CD1c-positive myeloid dendritic cell (primary cell): ENCODE measurements around the gene DSG4.
A peak's percentile ranks its signal among the peaks of the same experiment; 100 is the strongest.

Source experiments
- DNase-seq: peaks from one replicate; pipeline ENCODE4 v3.0.0-alpha.2; 2016; ENCODE audit errors: extremely low spot score

DSG4 gene

DNA sequence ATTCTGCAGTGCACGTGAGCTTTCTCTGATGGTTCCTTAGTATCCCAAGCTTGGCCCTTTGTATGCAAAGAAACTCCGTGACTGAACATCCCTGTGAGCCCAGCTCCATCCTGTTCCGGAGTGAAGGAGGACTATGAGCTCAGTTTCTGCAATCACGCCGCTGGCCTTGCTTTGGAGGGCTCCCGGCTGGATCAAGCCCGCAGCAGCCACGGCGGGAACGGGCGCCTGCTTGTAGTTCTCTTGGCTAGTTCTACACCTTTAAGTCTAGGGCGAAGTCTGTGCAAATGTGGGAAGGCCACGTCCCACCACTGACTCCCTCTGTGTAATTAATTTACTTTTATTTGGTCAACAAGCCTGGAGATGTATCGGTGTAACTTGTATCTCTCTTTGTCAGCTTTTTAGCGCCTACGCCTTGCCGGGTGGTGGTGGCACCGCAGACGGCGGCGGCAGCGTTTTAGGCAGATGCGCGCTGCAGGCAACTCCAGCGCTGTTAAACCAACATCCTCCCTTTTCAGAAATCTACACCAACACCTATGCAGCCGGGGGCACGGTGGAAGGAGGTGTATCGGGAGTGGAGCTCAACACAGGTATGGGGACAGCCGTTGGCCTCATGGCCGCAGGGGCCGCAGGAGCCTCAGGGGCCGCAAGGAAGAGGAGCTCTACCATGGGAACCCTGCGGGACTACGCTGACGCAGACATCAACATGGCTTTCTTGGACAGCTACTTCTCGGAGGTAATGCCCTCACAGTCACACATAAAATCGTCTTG, 34.3 kb downstream of the DSG4 start:
- no peak for DNase-seq

DNA sequence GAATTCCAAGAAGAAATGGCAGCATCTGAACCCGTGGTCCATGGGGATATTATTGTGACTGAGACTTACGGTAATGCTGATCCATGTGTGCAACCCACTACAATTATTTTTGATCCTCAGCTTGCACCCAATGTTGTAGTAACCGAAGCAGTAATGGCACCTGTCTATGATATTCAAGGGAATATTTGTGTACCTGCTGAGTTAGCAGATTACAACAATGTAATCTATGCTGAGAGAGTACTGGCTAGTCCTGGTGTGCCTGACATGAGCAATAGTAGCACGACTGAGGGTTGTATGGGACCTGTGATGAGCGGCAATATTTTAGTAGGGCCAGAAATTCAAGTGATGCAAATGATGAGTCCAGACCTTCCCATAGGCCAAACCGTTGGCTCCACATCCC, 36.6 kb downstream of the DSG4 start:
- DNase-seq, result no peak

DNA sequence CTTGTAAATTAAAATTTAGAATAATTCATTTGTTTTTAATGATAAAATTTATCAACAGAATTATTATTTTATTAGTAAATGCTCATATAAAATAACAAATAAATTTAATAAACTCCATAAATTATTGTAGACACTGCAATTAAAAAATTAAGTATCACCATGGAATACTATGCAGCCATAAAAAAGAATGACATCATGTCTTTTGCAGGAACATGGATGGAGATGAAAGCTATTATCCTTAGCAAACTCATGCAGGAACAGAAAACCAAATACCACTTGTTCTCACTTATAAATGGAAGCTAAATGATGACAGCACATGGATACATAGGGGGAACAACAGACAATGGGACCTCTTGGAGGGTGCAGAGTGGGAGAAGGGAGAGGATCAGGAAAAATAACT, 41.3 kb downstream of the DSG4 start:
- DNase-seq, result no peak

DNA sequence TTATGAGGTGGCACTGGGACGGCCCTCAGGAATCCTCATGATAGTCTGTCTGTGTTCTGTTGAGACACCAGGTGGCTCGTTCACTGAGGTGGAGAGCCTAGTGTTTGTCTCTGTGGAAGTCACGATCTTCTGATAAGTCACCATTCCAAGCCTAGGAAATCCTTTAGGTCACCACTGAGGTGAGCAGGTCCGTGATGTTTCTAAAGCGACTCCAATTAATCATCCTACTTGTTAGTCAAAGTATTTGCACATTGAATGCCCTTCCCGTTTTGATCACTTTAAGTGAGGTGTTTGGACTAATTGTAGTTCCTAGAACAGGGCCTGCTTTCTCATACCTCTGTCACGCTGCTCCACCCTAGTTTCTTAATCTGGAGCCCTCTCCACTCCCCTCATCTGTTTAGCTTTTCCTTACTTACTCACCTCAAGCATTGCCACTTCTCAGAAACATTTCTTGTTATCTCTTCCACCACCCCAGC, 42.9 kb downstream of the DSG4 start:
- no peak for DNase-seq

DNA sequence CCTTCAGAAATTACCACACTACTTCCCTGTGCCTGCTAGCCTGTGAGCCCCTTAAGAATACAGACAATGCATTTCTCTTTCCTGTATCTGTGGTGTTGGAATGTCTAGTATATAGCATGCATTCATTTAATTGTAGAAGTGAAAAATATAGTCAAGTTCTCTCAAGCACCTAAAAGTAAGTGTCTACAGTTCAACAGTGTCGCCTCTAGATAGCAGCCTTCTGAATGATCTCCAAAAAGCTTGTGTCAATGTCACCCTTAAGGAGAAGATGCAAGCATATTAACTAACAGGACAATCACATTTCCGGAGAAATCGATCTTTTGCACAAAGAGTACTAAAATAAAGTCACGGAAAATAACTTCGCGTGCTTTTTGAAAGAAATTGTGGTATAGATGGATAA, 43.5 kb downstream of the DSG4 start:
- no peak for DNase-seq

DNA sequence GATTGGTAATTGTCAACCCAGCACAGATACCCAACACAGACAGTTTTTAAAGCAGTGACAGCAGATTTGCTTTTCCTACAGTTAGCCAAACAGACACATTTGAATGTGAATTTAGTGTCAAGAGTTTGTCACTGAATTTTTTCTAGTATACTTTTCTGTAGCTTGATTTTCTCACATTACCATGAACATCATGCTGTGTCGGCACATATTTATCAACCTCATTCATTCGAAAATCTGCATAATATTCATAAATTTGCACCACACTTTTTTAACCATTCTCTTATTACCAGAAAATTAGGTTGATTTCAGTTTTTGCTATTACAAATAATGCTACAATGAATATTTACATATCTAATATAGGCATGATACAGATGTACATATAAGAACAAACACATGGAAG, 43.9 kb downstream of the DSG4 start:
- no peak for DNase-seq

DNA sequence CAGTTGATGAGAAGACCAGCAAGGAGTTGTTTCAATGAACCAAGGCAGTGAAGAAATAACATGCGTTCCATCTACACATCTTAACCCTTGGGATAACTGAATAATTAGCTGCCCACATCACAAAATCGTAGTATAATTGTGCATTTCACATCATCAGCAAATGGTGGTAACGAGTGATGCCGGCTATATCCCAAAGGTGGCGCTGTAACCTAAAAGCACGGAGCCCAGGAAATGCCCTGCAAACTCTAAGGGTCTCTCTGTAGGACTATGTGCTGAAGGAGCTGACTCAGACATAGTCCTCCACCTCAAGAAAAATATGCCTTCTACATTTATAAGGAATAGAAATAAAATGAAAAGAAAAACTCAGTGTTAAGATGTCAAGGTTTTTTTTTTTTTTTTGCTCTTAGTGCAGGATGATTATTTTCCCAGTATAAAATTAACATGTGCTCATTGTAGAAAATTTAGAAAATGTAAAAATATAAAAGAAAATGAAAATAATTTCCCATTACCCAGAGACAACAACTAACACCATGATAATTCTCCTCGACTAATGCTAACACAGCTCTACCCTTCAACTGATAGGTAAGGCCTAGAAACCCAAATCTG, 47.9 kb downstream of the DSG4 start:
- peak; percentile 8 for DNase-seq

DNA sequence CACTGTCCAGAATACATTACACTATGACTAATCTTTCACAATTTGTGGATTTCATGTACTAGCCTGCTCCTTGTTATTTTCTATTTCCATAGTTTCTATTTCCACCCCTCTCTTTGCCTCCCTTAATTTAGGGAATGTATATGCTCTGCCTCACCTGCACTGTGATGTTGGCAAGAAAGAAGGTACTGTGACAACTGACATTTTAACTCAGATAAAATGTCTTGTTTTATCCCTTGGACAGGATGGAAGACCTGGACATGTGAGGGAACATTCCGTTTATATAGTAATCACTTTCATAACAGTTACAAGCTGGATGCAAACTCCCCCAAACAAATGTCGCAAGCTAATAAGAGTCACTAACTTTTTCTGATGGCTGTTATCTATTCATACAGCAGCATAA, 49.4 kb downstream of the DSG4 start:
- DNase-seq, result no peak

DNA sequence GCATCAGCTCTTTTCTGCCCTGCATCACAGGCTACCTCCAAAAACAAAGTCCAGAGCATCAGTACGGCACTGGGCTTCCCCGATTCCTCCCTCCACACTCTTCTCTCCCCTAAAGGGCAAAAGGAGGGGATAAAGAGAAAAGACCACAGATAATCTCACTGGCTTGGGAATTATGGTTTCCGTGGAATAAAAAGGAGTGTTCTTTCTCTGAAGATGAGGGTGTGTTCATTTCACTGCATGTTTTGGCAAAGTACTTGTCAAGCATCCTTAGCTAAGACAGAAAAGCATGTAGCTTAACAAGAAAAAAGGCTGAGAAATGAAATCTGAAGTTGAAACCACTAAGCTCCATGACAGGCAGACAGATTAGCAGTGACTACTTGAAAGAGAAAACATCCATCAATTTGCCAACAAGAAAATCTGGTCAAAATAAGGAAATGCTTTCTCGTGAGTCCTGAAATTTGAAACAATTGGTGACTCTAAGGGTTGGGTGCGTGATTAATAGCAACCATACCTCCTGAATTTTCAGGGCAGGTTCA, 50.4 kb downstream of the DSG4 start:
- no peak for DNase-seq

DNA sequence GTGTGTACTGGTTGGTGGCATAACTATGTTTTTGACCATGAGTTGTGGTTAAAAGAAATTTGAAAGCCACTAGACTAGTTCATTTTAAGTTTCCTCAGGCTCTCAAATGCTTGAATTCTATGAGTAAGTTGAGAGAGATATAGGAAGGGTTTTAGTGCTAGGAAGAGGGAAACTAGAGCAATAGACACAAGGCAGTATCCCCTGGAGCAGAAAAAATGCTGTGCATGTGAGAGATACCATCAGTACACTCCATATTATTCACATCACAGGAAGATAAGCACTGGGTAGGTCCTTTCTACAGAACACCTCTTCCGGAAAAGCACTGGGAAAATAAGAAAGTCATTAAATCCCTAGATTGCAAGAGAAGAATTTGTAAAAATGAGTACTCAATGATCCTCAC, 51.6 kb downstream of the DSG4 start:
- no peak for DNase-seq

DNA sequence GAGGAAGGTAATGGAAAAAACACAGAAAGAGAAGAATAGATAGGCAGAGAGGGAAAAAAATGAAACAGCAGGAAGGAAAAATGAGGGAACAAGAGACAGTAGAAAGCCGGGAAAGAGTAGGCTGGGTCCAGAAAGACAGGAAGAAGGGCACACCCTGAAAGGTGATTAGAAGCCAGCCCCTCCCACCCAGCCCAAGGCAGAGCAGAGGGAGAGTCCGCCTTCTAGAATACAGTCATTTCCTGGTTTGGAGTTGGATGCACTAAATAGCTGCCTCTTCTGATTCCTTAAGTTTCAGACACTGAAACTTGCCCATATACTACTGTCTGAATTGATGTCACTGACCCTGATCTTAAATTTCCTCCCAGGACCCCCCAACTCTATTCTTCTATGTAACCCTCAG, 53.0 kb downstream of the DSG4 start:
- no peak for DNase-seq

DNA sequence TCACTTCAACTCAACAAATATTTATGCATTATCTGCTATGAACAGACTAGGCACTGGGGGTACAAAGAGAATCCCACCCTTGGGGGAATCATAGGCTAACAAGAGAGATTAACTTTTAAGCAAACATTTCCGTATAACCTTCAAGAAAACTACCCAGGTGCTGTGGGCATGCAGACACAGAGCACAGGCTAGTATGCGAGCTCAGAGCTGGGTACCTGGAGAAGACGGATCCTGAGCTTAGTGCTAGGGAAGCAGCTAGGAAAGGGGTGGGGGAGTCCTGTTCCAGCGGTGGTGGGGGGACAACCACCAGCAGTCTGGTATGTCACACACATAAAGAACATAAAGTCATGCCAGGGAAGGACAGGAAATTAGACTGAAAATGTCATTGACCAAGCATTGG, 53.5 kb downstream of the DSG4 start:
- DNase-seq, result no peak

DNA sequence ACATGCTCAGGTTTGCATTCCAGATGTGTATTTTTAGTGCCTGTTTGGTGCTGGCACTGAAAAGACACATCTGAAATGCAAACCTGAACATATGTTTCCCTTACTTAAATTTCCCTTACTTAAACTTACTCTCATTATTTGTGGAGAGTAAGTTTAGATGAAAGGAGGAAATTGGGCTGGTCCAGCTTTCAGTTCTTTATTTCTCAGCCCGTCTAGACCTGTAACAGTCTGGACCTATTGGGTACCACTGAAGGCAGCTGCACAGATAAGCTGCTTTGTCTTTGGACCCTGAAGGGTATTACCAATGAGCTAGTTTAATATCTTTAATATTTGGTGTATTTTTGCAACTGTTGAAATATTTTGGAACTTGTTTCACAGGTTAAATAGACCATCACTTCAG, 54.0 kb downstream of the DSG4 start:
- no peak for DNase-seq

DNA sequence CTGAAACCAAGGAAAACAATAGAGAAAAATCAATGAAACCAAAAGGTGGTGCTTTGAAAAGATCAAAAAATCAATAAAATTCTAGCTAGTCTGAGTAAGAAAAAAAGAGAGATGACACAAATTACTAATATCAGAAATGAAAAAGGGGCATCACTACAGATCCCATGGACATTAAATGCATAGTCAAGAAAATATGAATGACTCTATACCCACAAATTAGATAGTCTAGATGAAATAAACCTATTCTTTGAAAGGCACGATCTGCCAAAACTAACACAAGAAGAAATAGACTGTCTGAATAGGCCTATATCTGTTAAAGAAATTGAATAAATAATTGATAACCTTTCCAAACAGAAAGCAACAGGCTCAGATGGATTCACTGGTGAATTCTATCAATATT, 55.7 kb downstream of the DSG4 start:
- no peak for DNase-seq

DNA sequence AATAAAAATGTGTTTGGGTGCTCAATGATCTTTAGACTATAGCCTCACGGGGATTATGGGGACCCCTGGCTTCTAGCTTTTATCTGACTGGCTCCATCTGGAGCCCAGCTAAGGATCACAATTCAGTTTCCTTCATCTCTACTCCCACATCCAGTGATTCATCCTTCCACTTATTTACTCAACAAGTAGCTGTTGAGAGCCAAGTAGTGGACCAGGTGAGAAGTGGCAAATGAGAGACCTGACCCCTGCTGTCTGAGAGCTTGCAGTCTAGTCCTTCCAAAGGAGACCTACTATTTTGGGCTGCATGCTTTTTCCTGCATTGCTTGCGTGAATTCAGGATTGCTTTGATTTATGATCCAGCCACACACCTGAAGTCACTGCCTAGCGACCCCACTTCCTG, 60.2 kb downstream of the DSG4 start:
- DNase-seq, result no peak

DNA sequence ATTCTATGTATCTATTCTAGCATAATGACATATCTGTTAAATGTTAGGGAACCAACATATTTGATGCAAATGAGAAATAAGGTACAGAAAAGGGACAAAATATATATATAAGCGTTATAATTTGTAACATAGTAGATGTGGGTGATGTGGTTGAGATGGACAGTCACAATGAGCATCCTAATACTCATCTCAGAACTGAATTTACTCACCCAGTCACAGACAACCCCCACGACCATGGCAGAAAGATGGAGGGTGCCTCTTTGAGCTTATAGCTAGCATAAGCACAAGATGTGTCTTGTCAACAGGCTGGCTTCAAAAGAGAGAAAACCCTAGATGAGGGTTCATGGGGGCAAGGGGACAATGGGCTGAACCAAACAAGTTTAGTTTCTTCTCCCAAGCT, 61.8 kb downstream of the DSG4 start:
- DNase-seq, result no peak

DNA sequence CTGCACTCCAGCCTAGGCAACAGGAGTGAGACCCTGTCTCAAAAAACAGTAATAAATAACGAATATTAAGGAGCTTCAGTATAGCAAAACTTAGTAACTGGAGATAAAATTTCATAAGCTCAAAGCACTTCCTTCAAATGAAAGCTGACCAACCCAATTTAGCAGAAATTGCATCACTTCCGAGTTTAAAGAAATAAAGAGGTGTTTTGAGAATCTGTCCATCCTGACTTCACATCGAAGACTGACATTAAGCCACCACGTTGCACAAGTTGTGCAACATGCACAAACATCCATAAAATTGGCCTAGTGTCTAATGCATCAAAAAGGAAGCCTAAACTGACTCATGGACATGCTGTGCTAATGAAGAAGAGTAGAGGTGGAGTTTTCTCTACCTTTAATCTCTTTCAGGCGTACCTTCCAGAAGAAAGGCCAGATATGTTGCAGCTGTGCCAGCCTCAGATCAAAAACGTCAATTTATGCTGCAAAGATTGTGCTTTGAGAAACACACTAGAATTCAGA, 63.3 kb downstream of the DSG4 start:
- no peak for DNase-seq

DNA sequence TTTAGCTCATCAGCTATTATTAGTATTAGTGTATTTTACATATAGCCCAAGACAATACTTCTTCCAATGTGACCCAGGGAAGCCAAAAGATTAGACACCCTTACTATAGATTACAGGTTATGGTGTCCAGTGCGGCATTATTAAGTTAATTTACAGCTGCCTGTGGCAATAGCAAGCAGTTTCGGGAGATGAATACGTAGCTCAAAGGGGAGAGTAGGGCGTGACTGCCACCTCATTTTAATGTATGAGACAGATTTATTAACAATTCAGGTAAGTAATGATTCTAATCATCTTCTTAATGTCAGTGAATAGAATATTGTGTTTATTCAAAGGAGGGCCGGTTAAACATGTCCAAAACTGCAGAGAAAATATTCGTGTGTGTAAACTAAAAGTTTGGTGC, 64.2 kb downstream of the DSG4 start:
- DNase-seq, result no peak

DNA sequence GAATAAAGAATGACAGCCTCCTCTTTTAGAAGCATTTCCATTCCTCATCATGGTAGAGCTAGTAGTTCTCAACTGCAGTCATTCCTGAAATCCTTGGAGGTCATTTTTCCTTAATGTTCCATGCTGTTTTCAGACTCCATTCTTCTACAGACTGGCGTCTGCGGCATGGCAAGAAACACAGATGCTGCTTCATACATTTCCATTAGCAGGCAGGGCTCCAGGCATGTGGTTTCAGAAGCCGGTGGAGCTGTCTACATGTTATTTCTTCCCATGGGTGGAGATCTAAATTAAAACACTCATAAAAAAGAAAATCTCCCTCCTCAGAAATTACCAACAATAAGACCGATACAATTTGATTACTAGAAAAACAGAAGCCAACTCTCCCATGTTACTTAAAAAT, 64.9 kb downstream of the DSG4 start:
- no peak for DNase-seq

DNA sequence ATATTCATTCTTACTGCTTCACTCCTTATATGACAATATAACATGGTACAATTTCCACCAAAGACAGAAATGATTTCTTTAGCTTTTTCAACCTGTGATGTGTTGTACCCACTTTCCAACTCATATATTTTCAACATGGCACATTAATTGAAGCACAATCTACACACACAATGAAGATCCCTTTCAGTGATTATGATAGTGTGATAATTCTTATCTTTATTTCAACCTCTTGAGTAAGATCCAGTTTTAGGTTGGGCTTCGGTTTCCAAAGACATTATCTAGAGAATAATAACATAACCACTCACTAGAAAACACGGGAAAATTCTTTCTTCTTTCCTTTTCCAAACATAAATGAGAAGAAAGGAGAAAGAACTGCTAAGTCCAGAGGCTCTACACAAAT, 67.6 kb downstream of the DSG4 start:
- DNase-seq, result no peak

DNA sequence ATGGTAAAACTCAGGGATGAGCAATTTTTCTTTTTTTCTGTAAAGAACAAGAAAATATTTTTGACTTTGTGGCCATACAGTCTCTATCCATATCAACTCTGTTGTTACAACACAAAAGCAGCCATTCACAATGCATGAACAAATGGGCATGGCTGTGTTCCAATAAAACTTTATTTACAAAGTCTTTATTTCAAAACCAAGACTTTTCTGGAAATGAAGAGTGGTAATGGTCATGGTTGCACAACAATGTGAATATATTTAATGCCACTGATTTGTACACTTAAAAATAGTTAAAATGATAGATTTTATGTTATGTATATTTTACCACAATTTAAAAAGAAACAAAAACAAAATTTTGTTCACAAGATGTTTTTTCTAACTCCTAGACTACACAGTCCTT, 69.3 kb downstream of the DSG4 start:
- DNase-seq, result no peak

DNA sequence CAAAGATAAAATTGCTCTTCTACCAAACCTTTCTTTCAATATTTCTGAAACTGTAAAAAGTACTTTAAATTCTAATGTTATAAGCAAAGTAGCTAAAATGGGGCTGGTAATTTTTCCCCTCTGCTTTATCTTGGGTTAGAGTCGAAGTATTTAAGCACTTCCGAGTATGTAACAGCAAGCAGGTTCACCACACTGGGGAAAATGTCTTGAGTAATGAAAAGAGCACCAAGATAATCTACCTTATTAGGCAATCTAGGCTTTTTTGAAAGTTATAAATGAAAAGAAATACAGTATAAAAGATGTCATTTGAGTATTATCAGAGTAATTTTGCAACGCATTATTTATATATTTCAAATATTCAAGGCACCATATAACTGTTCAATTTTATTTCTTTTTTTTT, 70.3 kb downstream of the DSG4 start:
- DNase-seq, result no peak

DNA sequence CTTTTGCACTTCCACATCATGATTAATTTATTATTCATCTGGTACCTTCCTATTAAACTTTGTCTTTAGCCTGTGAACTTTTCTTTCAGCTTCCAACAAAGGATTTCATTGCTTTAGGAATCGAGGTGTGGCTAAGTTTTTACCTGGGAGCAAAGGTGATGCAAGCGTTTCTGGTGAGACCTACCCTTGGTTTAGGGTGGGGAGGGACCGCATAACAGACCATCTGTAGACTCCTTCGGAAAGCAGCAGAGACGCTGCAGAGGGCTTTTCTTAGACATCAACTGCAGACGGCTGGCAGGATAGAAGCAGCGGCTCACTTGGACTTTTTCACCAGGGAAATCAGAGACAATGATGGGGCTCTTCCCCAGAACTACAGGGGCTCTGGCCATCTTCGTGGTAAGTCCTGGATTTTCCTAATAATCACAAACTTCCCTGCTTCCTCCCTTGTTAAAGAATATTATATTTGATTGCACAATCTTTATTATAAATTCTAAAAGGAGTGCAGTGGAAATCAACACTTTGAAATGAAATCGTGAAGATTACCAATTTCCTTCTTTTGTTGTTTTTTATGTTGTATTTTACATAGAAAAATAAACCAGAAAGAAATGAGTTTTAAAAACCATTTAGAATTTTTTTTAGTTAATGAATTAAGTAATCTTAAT, 71.1 kb downstream of the DSG4 start, which contains the start of gene DSG3:
DSG3 (plus strand) TSS at position 212 of the 662 bp plus-strand sequence; CDS start at position 349, 137 bp downstream.
- DNase-seq, result no peak
